ENCODE data around the gene EPB41L3. TPM values are rescaled to one million over a fixed set of nuclear protein-coding genes. Genes with fewer than 3 reads are reported as not detected.
A peak's percentile ranks its signal among the peaks of the same experiment; 100 is the strongest.

EPB41L3 gene
- polyA plus RNA-seq: 19.0 and 19.6 TPM in 2 replicates
- 28.0 and 31.0 TPM in 2 replicates for polyA minus RNA-seq

DNA sequence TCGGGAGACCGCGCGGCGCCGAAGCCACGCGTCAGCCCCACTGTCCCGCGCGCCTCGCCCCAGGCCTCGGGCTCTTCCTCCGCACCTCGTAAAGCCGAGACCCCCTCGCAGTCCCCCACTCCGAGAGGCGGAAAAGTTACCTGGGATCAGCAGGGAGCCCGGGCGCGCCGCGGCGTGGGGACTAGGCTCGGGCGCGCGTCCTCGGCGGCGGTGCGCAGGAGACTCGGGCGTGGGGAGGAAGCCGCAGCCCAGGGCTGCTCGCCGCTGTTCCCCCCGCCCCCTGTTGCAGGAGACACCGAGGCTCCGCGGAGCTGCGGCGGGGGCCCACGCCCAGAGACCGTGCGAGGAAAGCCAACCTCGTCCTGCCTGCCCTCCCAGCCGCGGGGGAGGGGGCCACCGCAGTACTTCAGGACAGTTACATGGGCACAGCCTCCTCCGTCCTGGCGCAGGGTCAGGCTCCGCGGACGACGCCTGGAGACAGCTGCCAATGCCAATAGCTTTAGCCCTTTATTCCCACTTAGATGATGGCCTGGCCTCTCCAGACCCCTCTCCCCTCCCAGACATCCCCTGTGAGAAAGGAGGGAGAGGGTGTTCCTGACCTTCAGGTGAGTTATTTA lies at the start of gene EPB41L3:
Gene EPB41L3 (minus strand): TSS at position 225 of the 617 bp plus-strand sequence. CDS start 54,814 bp downstream, outside the sequence.
- Histone ChIP-seq H4K20me1 (ENCODE audit: insufficient read depth) (no peaks in the 10 kb centered on the region), H3K9ac (ENCODE audit: low read length) (peak within 1 kb of the TSS; percentile 56), H3K9me2 (ENCODE audit: insufficient read depth, low read length) (no peaks in the 10 kb centered on the region), H3K9me3 (ENCODE audit: low read length) (no peaks in the 10 kb centered on the region), H3K27ac (ENCODE audit: low read length) (no peak within 1 kb of the TSS), H2AFZ (ENCODE audit: low read depth, low read length) (no peak within 1 kb of the TSS), H3K27me3 (ENCODE audit: insufficient read depth, low read depth, low read length) (peaks cover 31% of the 10 kb centered on the region), H3K4me2 (ENCODE audit: low read length) (peak within 1 kb of the TSS; percentile 52), H3F3A (ENCODE audit: insufficient read depth, low read length, poor library complexity, severe bottlenecking) (no peaks in the 10 kb centered on the region), H3K4me3 (ENCODE audit: low read length) (peak within 1 kb of the TSS; percentile 85), H3K36me3 (ENCODE audit: insufficient read depth, low read length) (no peaks in the 10 kb centered on the region), H3K79me2 (replicated peaks; ENCODE audit: insufficient read depth, low read length) (no peaks in the 10 kb centered on the region)
- TF ChIP-seq POLR2AphosphoS5 (IDR thresholded peaks at IDR 0.05): no peak
- TF ChIP-seq, protein P1, sequence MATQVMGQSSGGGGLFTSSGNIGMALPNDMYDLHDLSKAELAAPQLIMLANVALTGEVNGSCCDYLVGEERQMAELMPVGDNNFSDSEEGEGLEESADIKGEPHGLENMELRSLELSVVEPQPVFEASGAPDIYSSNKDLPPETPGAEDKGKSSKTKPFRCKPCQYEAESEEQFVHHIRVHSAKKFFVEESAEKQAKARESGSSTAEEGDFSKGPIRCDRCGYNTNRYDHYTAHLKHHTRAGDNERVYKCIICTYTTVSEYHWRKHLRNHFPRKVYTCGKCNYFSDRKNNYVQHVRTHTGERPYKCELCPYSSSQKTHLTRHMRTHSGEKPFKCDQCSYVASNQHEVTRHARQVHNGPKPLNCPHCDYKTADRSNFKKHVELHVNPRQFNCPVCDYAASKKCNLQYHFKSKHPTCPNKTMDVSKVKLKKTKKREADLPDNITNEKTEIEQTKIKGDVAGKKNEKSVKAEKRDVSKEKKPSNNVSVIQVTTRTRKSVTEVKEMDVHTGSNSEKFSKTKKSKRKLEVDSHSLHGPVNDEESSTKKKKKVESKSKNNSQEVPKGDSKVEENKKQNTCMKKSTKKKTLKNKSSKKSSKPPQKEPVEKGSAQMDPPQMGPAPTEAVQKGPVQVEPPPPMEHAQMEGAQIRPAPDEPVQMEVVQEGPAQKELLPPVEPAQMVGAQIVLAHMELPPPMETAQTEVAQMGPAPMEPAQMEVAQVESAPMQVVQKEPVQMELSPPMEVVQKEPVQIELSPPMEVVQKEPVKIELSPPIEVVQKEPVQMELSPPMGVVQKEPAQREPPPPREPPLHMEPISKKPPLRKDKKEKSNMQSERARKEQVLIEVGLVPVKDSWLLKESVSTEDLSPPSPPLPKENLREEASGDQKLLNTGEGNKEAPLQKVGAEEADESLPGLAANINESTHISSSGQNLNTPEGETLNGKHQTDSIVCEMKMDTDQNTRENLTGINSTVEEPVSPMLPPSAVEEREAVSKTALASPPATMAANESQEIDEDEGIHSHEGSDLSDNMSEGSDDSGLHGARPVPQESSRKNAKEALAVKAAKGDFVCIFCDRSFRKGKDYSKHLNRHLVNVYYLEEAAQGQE (IDR thresholded peaks at IDR 0.05; ENCODE audit: borderline replicate concordance): no peak
- no peak for TF ChIP-seq EZH2 (IDR thresholded peaks at IDR 0.05; ENCODE audit: borderline replicate concordance, insufficient read depth, low read length, poor library complexity, severe bottlenecking)
- no peak for TF ChIP-seq TAF1 (IDR thresholded peaks at IDR 0.05; ENCODE audit: low read depth)
- TF ChIP-seq RAD21 (conservative IDR thresholded peaks at IDR 0.05): no peak
- peak; percentile 22 for TF ChIP-seq SMC3 (conservative IDR thresholded peaks at IDR 0.05; ENCODE audit: poor library complexity)
- TF ChIP-seq EP300 (conservative IDR thresholded peaks at IDR 0.05; ENCODE audit: poor library complexity, severe bottlenecking): no peak
- peak; percentile 50 for TF ChIP-seq MXI1 (conservative IDR thresholded peaks at IDR 0.05; ENCODE audit: poor library complexity, severe bottlenecking)
- TF ChIP-seq CTCF (IDR thresholded peaks at IDR 0.05; ENCODE audit: poor library complexity, severe bottlenecking): no peak

DNA sequence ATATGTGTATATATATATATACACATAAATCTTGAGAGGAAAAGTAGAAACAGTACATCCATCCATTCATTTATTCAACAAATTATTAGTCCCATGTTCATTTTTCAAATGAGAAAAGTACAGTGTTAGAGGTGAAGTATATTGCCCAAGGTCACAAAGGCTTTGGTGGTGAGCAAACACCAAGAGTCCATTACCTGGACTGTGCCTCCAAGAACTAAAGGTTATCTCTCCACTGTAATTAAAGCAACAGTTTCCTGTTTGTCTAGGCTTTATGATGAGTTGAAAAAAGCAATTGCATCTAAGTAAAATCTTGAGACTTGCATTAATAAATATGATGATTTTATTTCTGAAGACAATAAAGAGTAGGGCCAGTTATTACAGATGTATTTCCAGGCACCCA lies 44.7 kb upstream of the EPB41L3 start:
- Histone ChIP-seq H4K20me1 (ENCODE audit: insufficient read depth) (no peaks in the 10 kb centered on the region), H3K4me3 (ENCODE audit: low read length) (no peak overlapping the region), H3K9me2 (ENCODE audit: insufficient read depth, low read length) (no peaks in the 10 kb centered on the region), H3K27ac (ENCODE audit: low read length) (no peak overlapping the region), H3K79me2 (replicated peaks; ENCODE audit: insufficient read depth, low read length) (no peaks in the 10 kb centered on the region), H3K36me3 (ENCODE audit: insufficient read depth, low read length) (no peaks in the 10 kb centered on the region), H3K9ac (ENCODE audit: low read length) (no peak overlapping the region), H3K27me3 (ENCODE audit: insufficient read depth, low read depth, low read length) (no peaks in the 10 kb centered on the region), H3K4me2 (ENCODE audit: low read length) (no peak overlapping the region), H3F3A (ENCODE audit: insufficient read depth, low read length, poor library complexity, severe bottlenecking) (no peaks in the 10 kb centered on the region), H3K9me3 (ENCODE audit: low read length) (no peaks in the 10 kb centered on the region), H2AFZ (ENCODE audit: low read depth, low read length) (no peak overlapping the region)
- no peak for TF ChIP-seq MXI1 (conservative IDR thresholded peaks at IDR 0.05; ENCODE audit: poor library complexity, severe bottlenecking)
- no peak for TF ChIP-seq POLR2AphosphoS5 (IDR thresholded peaks at IDR 0.05)
- TF ChIP-seq EZH2 (IDR thresholded peaks at IDR 0.05; ENCODE audit: borderline replicate concordance, insufficient read depth, low read length, poor library complexity, severe bottlenecking): no peak
- TF ChIP-seq EP300 (conservative IDR thresholded peaks at IDR 0.05; ENCODE audit: poor library complexity, severe bottlenecking): no peak
- TF ChIP-seq RAD21 (conservative IDR thresholded peaks at IDR 0.05): no peak
- TF ChIP-seq, protein P1 (IDR thresholded peaks at IDR 0.05; ENCODE audit: borderline replicate concordance): no peak
- TF ChIP-seq TAF1 (IDR thresholded peaks at IDR 0.05; ENCODE audit: low read depth): no peak
- TF ChIP-seq SMC3 (conservative IDR thresholded peaks at IDR 0.05; ENCODE audit: poor library complexity): no peak
- TF ChIP-seq CTCF (IDR thresholded peaks at IDR 0.05; ENCODE audit: poor library complexity, severe bottlenecking): no peak

All from neural cell (in vitro differentiated cells).